ENCODE data around the gene EFNA1.

DNA sequence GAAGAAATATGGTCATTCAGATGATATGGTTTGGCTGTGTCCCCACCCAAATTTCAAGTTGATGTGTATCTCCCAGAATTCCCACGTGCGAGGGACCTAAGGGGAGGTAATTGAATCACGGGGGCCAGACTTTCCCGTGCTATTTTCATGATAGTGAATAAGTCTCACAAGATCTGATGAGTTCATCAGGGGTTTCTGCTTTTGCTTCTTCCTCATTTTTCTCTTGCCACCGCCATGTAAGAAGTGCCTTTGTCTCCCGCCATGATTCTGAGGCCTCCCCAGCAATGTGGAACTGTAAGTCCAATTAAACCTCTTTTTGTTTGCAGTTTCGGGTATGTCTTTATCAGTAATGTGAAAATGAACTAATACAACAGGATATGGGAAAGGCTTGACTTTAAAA is 14.1 kb downstream of the EFNA1 start:
- TF ChIP-seq, protein P1, sequence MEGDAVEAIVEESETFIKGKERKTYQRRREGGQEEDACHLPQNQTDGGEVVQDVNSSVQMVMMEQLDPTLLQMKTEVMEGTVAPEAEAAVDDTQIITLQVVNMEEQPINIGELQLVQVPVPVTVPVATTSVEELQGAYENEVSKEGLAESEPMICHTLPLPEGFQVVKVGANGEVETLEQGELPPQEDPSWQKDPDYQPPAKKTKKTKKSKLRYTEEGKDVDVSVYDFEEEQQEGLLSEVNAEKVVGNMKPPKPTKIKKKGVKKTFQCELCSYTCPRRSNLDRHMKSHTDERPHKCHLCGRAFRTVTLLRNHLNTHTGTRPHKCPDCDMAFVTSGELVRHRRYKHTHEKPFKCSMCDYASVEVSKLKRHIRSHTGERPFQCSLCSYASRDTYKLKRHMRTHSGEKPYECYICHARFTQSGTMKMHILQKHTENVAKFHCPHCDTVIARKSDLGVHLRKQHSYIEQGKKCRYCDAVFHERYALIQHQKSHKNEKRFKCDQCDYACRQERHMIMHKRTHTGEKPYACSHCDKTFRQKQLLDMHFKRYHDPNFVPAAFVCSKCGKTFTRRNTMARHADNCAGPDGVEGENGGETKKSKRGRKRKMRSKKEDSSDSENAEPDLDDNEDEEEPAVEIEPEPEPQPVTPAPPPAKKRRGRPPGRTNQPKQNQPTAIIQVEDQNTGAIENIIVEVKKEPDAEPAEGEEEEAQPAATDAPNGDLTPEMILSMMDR (conservative IDR thresholded peaks at IDR 0.05; ENCODE audit: low read length): no peak
- no peak for TF ChIP-seq EZH2phosphoT487 (IDR thresholded peaks at IDR 0.05; ENCODE audit: borderline replicate concordance)
